NCI-H128 (cell line): ENCODE measurements around the gene SLC9A7.
A peak's percentile ranks its signal among the peaks of the same experiment; 100 is the strongest.

Experiments
- DNase-seq: peaks from one replicate; lab custom pipeline; 2025; ENCODE audit not compliant: unreplicated experiment; lab: John Stamatoyannopoulos, UW

Gene SLC9A7

DNA sequence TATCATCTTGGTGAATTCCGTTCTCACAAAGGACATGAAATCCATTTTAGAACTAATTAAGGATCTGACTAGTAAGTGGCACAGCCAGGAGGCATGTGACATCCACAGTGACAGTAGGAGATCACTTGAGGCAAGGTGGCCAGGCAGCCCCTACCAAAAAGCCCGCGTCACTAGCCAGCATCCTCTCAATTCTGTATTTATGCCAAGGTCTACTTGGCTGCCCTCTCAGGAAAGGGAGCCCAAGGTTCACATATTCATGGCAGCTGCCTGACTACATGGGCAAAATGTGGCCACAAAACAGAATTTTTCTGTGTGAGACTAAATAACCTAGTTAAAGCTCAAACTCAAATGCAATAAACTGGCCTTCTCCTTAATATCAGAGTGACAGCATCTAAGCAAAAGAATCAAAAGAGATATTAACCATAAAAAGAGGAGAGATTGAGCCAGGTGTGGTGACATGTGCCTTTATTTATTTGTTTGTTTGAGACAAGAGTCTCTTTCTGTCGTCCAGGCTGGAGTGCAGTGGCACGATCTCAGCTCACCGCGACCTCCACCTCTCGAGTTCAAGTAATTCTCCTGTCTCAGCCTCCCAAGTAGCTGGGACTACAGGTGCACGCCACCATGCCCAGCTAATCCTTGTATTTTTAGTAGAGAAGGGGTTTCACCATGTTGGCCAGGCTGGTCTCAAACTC is 51.5 kb downstream of the SLC9A7 start:
- DNase-seq, result no peak

DNA sequence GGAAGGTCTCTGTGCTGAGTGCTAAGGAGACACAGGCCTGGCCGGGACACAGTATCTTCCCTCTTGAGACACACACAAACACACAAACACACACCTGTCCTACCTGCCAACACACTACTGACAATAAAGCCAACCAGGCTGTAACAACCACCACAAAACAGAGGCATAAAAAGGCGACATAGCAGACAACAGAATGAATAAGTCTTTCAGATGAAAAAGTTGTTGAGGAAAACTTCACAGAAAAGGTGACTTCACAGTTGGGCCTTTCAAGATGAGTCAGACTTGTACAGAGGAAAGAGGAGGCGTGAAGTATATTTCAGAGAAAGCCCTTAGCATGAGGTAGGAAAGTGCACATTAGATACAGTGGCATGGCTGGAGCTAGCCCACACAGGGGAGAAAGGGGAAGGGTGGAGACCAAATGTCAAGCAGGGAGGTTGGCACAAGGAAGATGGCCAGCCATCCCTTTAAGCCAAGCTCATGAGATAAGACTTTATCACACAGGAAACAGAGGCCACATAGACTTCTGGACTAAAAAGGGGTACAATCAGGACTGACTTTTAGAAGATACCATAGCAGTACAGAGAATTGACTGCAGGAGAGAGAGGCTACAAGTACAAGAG is 54.0 kb downstream of the SLC9A7 start:
- DNase-seq, result no peak

DNA sequence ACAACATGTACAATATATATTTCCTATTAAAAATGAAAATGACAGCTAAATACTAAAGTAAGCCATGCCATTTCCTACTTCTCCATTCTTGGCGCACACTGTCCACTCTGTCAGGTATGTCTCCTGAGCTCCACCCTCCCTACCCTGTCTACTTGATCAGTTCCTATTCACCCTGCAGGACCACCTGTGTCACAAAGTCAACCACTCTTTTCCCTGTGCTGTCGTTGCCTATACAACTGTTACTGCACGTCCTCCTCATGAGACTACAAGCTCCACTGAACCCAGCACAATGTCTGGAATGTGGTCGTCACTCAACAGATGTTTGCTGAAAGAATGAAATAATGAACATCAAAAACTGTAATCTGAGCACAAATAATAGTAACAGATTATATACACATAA is 54.9 kb downstream of the SLC9A7 start:
- DNase-seq, result no peak

DNA sequence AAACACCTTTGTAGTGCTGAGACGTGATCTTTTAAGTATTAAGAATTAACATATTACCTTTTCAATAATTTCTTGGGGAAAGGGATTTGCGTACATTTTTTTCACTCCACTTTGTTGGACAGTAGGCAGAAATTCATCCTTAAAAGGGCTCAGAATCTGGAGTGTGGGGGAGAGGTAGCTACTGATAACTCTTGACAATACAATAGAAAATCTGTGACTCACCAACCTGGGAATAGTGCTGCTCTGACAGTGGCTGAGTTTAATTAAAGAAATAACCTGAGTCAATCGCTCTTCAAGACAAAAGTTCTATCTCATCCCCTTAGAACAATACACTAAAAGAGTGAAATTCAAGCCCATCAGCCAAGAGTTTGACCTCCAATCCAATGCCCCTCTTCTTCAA is 60.2 kb downstream of the SLC9A7 start:
- no peak for DNase-seq

DNA sequence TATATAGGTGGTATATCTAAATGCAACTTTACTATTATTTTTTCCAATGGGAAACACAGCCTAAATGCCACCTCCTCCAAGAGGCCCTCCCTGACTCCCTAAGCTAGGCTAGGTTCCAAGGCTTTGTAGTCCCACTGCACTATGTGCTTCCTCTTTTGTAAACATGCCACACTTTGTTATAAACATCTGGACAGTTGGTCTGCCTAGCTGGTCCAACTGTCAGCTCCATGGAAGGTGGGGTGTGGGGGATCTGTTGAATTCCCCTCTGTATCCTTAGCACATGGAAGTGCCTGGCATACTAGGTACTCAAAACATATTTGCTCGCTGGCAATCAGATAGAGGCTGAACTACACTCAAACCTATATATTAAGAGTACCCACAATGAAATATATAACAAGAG is 63.4 kb downstream of the SLC9A7 start:
- no peak for DNase-seq

DNA sequence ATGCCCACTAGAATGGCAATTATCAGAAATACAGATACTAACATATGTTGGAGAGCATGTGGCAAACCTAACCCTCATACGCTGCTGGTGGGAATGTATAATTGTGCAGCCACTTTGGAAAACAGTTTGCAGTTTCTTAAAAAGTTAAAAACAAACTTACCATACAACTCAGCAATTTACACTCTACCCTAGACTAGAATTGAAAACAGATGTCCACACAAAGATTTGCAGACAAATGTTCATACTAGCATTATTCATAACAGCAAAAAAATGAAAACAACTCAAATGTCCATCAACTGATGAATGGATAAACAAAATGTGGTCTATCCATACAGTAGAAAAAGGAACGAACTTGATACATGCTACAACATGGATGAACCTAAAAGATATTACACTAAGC is 64.4 kb downstream of the SLC9A7 start:
- no peak for DNase-seq

DNA sequence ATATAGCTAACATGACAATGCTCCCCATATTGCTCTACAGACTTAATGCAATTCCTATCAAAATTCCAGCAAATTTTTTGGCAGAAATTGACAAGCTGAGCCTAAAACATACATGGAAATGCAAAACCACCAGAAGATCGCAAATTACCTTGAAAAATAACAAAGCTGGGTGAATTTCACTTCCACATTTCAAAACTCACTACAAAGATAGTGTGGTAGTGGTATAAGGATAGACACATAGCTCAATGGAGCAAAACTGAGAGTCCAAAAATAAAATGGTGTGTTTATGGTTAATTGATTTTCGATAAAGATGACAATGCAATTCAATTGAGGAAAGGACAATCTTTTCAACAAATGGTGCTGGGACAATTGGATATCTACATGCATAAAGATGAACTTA is 65.8 kb downstream of the SLC9A7 start:
- no peak for DNase-seq

DNA sequence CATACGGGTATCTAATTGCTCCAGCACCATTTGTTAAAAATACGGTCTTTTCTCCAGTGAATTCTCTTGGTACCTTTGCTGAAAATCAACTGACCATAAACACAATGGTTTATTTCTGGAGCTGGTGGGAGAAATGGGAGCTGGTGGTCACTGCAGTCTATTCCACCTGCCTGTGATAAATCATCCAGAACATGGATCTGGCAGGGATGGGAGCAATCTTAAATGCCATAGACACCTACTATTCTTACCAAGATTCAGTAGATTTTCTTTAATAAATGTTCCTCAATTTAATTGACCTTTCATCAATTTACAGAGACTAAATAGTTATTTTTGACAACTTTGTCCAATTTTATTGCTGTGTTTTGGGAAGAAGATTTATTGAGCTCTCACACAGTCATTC is 68.1 kb downstream of the SLC9A7 start:
- DNase-seq, result no peak

DNA sequence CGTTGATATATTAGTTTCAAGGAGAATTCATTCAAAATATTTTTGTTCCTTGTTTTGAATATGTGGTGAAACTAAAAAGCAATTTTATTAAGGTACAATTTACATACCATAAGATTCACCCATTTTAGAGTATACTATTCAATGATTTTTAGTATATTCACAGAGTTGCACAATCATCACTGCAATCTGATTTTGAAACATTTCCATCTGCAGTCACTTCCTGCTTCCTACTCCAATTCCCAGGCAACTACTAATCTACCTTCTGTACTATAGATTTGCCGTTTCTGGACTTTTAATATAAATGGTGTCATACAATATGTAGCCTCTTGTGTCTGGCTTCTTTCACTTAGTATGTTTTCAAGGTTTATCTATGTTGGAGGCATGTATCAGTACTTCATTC is 71.3 kb downstream of the SLC9A7 start:
- no peak for DNase-seq

DNA sequence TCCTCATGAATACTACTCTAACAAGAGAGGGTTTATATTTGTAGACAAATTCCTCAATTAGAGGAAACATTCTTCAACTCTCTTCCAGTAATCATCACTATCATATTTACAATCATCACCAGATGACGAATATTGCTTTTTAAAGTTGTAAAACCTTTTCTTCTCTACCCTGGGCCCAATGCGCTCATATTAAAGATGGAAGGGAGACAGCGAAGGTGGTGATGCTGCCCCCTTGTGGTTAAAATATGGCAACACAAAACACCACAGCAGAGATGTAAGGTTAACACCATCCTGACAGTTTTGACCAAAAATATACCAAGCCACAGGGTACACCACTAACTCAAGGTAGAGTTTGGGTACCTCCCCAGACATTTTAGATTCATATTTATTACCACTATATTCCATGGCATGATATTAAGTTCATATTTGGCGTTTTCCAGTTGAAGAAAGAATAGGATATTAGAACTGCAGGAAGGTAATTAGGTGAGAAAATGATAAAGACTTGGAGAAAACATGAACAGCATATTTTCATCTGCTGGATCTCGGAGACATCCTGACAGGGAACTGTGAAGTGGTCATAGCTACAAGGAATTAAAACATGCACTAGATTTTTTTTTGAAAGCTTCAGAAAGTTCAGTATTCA is 72.8 kb downstream of the SLC9A7 start:
- peak; percentile 9 for DNase-seq

DNA sequence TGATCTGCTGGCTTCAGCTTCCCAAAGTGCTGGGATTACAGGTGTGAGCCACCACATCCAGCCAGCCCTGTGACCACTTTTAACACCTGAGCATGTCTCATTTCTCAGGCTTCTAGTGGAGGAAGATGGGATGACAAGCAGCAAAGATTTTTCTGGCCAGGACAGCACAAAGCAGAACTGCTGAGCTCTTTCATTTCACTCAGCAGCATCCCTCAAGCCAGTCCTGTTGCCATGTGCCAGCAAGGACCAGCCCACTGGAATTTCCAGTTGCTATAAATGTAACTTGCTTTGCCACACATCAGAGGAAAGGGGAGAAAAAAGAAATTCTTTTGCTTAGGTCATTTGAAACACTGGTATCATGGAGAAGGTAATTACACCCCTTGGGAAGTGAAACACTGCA is 75.9 kb downstream of the SLC9A7 start:
- no peak for DNase-seq

DNA sequence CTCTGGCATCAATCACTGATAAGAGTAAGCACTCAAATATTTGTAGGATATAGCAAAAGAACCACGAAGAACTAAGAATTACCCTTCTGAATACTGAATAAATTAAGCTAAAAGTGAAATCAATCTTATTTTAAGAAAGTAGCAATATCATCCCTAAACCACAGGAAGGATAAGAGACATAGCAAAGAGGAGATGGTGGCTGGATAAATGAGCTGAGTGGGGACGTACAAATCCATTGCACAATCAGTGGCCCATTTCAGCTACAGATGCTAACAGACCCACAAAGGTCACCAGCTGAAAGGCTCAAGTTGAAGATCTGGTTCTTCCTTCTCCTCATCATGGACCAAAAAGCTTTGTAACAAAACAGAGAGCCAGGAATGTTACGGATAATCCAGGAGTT is 77.1 kb downstream of the SLC9A7 start:
- DNase-seq, result no peak

DNA sequence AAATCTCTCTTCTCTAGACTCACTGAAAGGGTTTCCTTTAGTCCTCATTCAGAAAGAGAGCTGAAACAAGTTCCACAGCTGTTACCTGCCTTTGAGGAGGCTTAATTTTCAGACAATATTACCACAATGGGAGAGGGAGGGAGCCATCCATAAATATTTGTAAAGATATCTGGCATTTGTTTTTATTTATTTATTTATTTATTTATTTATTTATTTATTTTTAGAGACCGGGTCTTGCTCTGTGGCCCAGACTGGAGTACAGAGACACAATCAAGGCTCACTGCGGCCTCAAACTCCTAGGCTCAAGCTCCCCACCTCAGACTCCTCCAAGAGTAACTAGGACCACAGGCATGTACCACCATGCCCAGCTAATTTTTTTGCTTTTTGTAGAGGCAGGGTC is 80.7 kb downstream of the SLC9A7 start:
- no peak for DNase-seq

DNA sequence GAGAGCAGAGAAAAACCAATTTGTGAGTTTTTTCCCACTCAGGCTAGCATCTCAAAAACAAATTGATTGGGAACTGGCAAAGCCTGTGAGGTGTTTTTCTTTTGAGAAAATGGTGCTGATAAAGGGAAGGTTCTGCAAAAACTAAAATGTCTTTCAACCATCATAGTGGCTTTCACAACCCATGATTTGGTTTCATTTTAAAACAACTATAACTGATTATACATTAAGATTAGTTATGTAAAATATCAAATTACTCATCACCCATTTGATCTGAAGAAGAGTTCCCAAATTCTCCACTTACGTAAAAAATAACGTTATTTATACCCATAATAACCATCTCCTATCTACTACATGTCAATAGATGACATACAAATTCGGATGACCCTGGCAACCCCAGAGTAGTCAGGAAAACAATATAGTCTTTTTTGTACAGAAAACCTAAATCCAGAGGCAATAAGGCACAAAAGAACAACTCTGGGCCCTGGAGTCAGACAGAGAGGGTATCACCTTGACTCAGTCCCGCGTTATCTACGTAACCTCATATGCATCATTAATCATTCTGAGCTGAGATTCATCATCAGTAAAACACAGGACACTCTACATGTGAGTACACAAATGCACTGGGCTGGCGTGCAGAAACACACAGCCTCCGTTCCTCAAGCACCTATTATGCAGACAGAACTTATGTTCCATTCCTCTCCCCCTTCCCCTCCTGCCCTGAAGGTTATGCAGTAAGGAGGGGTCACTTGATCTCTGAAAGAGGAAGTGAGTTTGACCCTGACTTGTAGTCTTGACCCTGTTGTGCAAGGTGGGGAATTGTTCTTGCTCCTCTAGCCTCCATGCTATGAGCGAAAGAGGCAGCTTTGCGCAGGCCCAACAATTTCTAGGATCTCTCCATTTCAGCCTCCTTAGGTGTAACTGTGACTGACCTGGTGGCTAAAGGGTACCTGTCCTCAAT is 82.2 kb downstream of the SLC9A7 start:
- no peak for DNase-seq

DNA sequence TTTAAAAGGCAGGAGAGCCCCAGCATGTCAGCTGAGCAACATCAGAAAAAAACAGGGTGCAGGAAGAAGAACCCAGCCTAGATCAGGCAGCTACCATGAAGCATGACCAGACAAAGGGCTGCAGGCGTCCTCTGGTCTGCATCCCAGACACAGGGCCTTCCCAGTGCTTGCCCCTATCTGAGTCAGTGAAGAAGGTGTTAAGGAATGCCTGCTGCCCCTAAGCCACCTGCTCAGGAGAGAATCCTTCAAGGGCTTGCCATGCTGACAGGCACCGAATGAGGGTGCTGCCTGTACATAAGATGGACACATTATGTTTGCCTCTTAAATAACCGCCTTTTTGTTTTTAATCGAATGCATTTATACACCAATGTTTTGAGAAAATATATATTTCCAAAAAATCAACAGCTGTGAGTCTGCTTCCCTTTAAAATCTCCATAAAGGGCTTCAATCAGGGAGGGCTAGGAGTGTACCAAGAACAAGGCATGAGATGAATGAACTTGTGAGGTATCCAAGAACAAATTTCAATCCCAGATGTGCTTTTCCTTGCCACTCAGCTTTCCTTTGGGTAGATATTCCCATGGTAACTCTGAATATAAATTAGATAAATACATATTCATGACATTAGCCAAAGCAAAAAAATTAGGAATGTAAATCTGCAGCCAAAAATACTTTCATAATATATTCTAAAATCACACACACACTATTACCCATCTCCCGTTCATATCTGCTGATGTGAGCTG is 85.1 kb downstream of the SLC9A7 start:
- DNase-seq, result no peak

DNA sequence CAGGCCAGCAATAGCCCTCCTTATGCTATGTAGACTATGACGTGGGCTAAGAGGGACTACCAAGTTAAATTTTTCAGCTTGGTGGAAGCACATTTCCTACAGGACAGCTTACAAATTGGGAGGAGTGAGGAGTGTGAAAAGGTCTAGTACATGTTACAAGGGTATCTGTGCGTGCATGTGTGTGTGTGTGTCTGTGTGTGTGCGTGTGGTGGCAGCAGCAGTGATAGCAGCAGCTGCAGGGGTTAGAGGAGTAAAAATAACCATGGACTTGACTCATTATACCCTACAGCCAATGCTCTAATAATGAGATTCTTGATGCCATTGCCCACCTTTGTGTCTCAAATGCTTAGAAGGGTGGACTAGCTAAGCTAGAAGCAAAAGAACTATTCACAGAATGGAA is 88.6 kb downstream of the SLC9A7 start:
- no peak for DNase-seq

DNA sequence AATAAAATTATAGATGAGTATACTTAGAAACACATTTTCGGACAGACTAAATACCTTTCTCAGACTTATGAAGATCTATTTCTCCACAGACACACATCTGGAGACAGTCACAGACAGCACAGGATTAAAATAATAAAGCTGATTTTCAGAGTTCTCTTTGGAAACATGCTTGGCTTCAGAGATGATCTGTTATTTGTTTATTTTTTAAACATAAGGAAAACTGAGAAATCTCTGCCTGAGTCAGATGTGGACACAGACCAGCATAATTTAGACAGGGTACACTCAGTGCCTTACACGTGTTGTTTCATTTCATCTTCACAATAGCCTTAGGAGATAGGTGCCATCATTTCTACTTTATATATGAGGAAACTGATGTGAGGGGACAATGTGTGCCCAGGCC is 92.1 kb downstream of the SLC9A7 start:
- no peak for DNase-seq

DNA sequence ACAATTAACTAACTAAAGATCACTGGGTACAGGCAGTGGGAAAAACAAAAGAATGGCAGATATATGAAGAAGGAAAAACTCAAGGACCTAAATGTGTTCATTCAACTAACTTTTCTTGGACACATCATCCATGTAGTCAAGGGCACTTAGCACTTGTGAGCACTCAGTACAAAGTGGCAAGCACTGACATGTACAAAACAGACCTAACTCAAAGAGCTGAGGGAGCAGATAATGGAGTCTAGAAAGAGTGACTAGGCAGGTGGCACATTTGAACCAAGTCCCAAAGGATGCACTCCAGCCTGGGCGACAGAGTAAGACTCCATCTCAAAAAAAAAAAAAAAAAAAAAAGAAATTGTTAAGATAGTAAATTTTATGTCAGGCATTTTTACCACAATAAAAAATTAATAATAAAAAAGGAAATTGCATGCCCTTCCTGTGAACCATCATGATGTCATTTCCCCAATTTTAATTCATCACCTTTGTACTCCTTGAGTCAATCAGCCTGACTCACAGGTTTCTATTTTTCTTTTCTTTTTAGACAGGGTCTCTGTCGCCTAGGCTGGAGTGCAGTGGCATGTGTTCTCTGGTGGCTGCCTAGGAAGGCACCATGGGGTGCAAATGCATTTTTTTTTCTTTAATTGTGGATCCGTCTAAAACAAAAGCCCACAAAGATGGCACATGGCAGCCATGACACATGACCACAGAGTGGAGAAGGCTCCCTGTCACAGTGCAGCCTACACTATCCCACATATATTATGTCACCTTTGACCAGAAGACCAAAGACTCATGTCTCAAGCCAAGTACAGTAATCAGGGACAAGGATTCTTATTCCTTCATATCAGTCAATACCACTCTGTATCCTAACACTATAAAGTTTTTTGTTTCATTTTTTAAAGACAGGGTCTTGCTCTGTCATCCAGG is 93.4 kb downstream of the SLC9A7 start:
- DNase-seq, result peak; percentile 5

DNA sequence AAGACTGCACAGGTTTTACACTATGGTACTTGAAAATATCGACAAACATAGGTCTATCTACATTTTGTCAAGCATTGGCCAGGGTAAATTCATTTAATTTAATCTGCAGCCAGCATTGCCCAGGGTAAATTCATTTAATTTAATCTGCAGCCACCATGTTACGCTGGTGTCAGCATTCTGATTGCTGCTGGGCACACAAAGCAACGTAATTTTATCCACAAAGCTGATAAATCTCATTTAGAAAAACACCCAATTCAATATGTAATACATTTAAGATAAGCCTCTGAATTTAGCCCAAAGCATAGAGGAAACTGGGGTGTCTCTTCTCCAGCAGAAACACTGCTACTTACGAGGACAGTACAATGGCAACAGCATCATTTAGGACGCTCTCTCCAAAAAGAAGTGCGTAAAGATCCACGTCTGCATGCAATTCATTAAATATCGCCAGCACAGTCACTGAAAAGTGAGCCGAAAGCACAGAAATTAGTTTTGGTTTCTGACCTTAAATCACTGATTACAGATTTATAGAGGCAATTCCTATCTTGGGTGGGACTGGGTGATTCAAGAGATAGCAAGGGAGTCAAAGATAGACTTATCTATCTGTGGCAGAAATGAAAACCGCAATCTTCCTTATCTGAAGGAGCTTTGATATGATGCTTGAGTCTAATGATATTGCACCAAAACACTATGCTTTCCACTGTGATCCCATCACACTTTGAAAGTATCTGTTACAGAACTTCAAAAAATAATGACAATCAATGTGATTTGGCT is 96.5 kb downstream of the SLC9A7 start:
- no peak for DNase-seq
